PFSK-1 (cell line): ENCODE results near the gene STX11.

Experiments
- FOXP2 ChIP-seq: optimal IDR thresholded peaks from 2 replicates; pipeline ENCODE3; 2011; ENCODE audit warnings: borderline replicate concordance, control low read depth, inconsistent platforms; ENCODE audit not compliant: insufficient read depth; ENCODE audit errors: extremely low read length, extremely low read depth
- POLR2AphosphoS5 ChIP-seq: IDR thresholded peaks from 2 replicates; pipeline ENCODE4 v1.6.1; 2012; ENCODE audit warnings: low read depth, mild to moderate bottlenecking, control low read depth, low read length, moderate library complexity
- REST ChIP-seq, 2 experiments: IDR thresholded peaks; 2 replicates each; pipeline versions ENCODE4 v1.6.1 to v1.8.0; 2011 to 2012; ENCODE audit warnings: low read depth in 2 of 2, low read length in 2 of 2, control low read depth in 1 of 2, inconsistent platforms in 1 of 2, mild to moderate bottlenecking in 1 of 2, moderate library complexity in 1 of 2; ENCODE audit not compliant: insufficient read depth in 1 of 2
- SIN3A ChIP-seq: IDR thresholded peaks from 2 replicates; pipeline ENCODE4 v1.6.1; 2012; ENCODE audit warnings: mild to moderate bottlenecking, low read length, moderate library complexity, borderline replicate concordance; ENCODE audit not compliant: insufficient read depth
- TAF1 ChIP-seq: IDR thresholded peaks from 2 replicates; pipeline ENCODE4 v1.6.1; 2012; ENCODE audit warnings: low read length, control low read depth, borderline replicate concordance; ENCODE audit not compliant: insufficient read depth

The STX11 gene

DNA sequence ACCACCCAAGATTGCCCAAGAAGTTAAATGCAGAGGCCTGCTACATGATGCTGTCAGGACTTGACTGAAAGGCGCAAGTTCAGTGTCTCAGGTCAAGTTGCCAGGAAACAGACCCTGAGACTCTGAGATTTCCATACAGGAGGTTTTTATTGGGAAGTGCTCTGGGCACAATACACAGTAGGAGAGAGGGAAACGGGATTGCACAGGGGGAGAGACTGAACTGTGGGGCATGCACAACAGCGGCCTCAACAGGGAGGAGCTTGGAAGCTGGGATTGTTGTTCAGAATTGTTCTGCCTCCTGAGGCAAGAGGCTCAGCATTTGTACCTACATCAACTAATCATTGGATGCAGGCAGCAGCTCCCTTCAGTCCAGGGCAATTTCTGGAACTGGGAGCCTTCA lies 6.7 kb downstream of the STX11 start:
- TF ChIP-seq FOXP2 (no peak), TAF1 (no peak), REST (IDR thresholded peaks at IDR 0.05; ENCODE audit: insufficient read depth in 1 of 2, low read depth in 2 of 2, low read length in 2 of 2) (no peak), SIN3A (no peak)

DNA sequence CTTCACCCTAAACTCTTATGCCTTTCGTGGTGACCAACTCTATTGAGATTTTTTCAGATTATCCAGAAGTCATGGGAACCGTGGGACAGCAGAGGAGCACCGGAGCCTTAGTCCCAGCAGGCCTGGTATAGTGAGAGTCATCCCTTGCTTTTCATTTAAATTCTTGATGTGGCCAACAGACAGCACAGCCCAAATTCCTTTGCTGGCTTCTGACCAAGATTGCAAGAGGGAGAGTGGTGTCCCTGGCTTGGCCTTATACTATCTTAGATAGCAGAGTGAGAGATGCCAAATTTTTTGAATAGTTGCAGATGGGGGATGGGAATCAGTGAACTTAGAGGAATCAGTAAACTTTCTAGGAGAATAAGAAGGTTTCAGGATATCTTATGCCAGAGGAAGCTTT lies 7.8 kb downstream of the STX11 start:
- TF ChIP-seq FOXP2: no peak
- TF ChIP-seq POLR2AphosphoS5: no peak
- TF ChIP-seq TAF1: no peak
- TF ChIP-seq REST (IDR thresholded peaks at IDR 0.05; ENCODE audit: insufficient read depth in 1 of 2, low read depth in 2 of 2, low read length in 2 of 2): no peak
- TF ChIP-seq SIN3A: no peak

DNA sequence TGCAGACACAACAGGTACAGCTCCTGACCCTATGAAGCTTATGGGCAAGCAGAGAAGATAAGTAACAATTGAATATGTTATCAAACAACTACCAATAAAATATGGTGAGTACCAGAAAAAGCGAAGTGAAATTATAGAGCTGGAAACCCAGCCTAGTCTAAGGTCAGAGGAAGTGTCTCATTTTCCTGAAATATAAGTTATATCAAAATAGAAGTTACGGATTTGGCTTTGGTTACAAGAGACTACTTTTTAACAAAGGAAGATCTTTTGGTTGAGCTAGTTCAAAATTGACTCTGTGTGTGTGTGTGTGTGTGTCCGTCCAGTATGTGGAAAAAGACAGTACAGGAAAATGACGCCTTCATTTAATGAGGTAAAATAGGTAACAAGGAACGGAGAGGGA lies 8.9 kb downstream of the STX11 start:
- TF ChIP-seq TAF1 (no peak), FOXP2 (no peak), SIN3A (no peak), REST (IDR thresholded peaks at IDR 0.05; ENCODE audit: insufficient read depth in 1 of 2, low read depth in 2 of 2, low read length in 2 of 2) (no peak), POLR2AphosphoS5 (no peak)

GRCh38 chr6:144159742-144160141 lies 9.4 kb downstream of the STX11 start:
- no peak for TF ChIP-seq FOXP2

DNA sequence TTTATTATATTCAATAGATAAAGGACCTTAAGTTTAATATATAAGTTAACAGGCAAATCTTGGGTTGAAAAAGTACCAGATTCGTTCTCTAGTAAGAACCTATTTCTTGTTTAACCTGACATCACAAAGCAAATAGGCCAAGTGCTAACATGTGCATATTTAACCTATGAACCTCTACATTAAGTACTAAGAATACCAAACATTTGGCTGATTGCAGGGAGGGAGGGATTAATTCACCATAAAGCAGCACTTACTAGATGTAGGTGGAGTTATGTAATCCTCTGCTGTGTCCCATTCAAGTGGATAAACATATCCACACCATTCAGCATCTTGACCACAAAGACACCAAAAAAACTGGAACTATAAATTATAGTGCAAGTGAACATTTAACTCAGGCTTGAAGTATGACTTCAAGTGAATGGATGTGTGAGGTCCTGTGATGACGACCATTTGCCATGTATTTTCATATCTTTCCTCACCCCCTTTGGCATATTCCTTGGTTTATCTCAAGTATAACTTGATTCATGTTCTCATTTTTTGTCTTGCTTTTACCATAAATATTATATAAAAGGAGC lies 10.2 kb downstream of the STX11 start:
- TF ChIP-seq POLR2AphosphoS5: no peak
- no peak for TF ChIP-seq REST (IDR thresholded peaks at IDR 0.05; ENCODE audit: insufficient read depth in 1 of 2, low read depth in 2 of 2, low read length in 2 of 2)
- no peak for TF ChIP-seq SIN3A
- no peak for TF ChIP-seq TAF1
- no peak for TF ChIP-seq FOXP2

DNA sequence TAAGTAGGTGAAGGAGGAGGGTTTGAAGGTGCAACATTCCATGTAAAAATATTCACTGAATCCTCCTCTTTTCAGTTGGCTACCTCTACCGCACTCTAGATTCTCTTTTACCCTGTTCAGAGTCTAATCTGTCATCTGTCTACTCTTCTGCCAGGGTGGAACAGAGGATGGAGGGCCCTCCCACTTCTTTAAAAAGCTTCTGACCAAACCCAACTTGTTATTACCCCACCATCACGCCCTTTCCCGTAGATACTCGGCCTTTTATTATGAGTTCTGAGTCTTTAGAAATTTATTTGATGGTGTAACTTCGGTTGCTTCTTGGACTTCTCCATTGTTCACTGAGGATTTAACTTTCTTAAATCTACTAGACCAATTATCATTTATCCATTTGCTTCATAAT lies 11.7 kb downstream of the STX11 start:
- no peak for TF ChIP-seq SIN3A
- TF ChIP-seq POLR2AphosphoS5: no peak
- TF ChIP-seq TAF1: no peak
- no peak for TF ChIP-seq REST (IDR thresholded peaks at IDR 0.05; ENCODE audit: insufficient read depth in 1 of 2, low read depth in 2 of 2, low read length in 2 of 2)
- no peak for TF ChIP-seq FOXP2
